Right hindlimb (tissue), 1 donor: Measurements from ENCODE around the gene CHRDL1.

ENCODE experiments used
- DNase-seq: peaks from one replicate; pipeline ENCODE4 v3.0.0-alpha.2; 2018

CHRDL1 gene

GRCh38 chrX:110741213-110741796, 54.3 kb downstream of the CHRDL1 start:
- DNase-seq = no peak

- no peak for DNase-seq
Measured at GRCh38 chrX:110734894-110735541, 60.6 kb downstream of the CHRDL1 start.

GRCh38 chrX:110734271-110734670, 61.3 kb downstream of the CHRDL1 start:
- no peak for DNase-seq

GRCh38 chrX:110733166-110733565, 62.5 kb downstream of the CHRDL1 start:
- DNase-seq = no peak

GRCh38 chrX:110732266-110732665, 63.4 kb downstream of the CHRDL1 start:
- DNase-seq = peak; percentile 26

GRCh38 chrX:110723844-110724243, 71.8 kb downstream of the CHRDL1 start:
- no peak for DNase-seq

- DNase-seq = no peak
Measured at GRCh38 chrX:110722135-110722534, 73.5 kb downstream of the CHRDL1 start.

GRCh38 chrX:110713666-110714065, 82.0 kb downstream of the CHRDL1 start:
- DNase-seq = no peak

- no peak for DNase-seq
Measured at GRCh38 chrX:110706446-110706845, 89.2 kb downstream of the CHRDL1 start.

GRCh38 chrX:110703641-110704040, 92.0 kb downstream of the CHRDL1 start:
- DNase-seq = no peak

- DNase-seq = no peak
Measured at GRCh38 chrX:110699109-110699508, 96.5 kb downstream of the CHRDL1 start.

- DNase-seq = no peak
Measured at GRCh38 chrX:110698696-110699095, 96.9 kb downstream of the CHRDL1 start.

GRCh38 chrX:110692866-110693265, 102.8 kb downstream of the CHRDL1 start:
- DNase-seq = no peak

GRCh38 chrX:110691446-110691845, 104.2 kb downstream of the CHRDL1 start:
- DNase-seq = no peak

GRCh38 chrX:110684653-110685052, 111.0 kb downstream of the CHRDL1 start:
- DNase-seq = no peak

- no peak for DNase-seq
Measured at GRCh38 chrX:110683925-110684324, 111.7 kb downstream of the CHRDL1 start.

GRCh38 chrX:110678591-110678990, 117.0 kb downstream of the CHRDL1 start:
- no peak for DNase-seq

GRCh38 chrX:110675886-110676285, 119.7 kb downstream of the CHRDL1 start:
- no peak for DNase-seq

GRCh38 chrX:110671068-110671803, 124.4 kb downstream of the CHRDL1 start:
- no peak for DNase-seq

- no peak for DNase-seq
Measured at GRCh38 chrX:110669572-110669971, 126.0 kb downstream of the CHRDL1 start.

- DNase-seq = no peak
Measured at GRCh38 chrX:110667706-110668105, 127.9 kb downstream of the CHRDL1 start.

- DNase-seq = peak; percentile 40
Measured at GRCh38 chrX:110665223-110666002, 130.2 kb downstream of the CHRDL1 start.

GRCh38 chrX:110657073-110657472, 138.5 kb downstream of the CHRDL1 start:
- DNase-seq = no peak
